OCI-LY3 (cell line): ENCODE measurements around the gene PCSK5.

Source experiments
- H2AFZ ChIP-seq: fragments of 200-600, 300-600 bp; shearing (Covaris generic); 2 replicates; pipeline ENCODE4 v1.6.0; 2014; ENCODE audit warnings: antibody characterized with exemption, low read depth, low read length
- H3K27ac ChIP-seq: fragments of 200-600, 300-600 bp; sonication (generic); 2 replicates; pipeline ENCODE4 v1.5.1; 2014; ENCODE audit warnings: mild to moderate bottlenecking, low read length, moderate library complexity, mixed read lengths
- H3K27me3 ChIP-seq: fragments of 200-600, 300-600 bp; sonication (generic); 2 replicates; pipeline ENCODE4 v1.6.1; 2014; ENCODE audit warnings: low read depth, low read length, mixed read lengths
- H3K36me3 ChIP-seq: fragments of 200-600, 300-600 bp; sonication (generic); replicated peaks from 2 replicates; pipeline ENCODE3; 2014; ENCODE audit warnings: low read depth, low read length, mixed read lengths
- H3K4me1 ChIP-seq: fragments of 300-600, 200-600 bp; sonication (generic); 2 replicates; pipeline ENCODE4 v1.6.1; 2014; ENCODE audit warnings: low read length, mixed read lengths
- H3K4me2 ChIP-seq: fragments of 200-600, 300-600 bp; sonication (generic); 2 replicates; pipeline ENCODE4 v1.6.1; 2014; ENCODE audit warnings: low read length, mixed read lengths
- H3K4me3 ChIP-seq: fragments of 300-600, 200-600 bp; sonication (generic); 2 replicates; pipeline ENCODE4 v1.5.1; 2014; ENCODE audit warnings: antibody characterized with exemption, mild to moderate bottlenecking, low read length, moderate library complexity
- H3K79me2 ChIP-seq: fragments of 300-600, 200-600 bp; shearing (Covaris generic); 2 replicates; pipeline ENCODE4 v1.6.1; 2014; ENCODE audit warnings: mild to moderate bottlenecking, low read length, mixed read lengths
- H3K9ac ChIP-seq: fragments of 300-600, 200-600 bp; shearing (Covaris generic); 2 replicates; pipeline ENCODE4 v1.6.0; 2014; ENCODE audit warnings: mild to moderate bottlenecking, low read length, moderate library complexity
- H3K9me3 ChIP-seq: fragments of 200-600, 300-600 bp; shearing (Covaris generic); 2 replicates; pipeline ENCODE4 v1.6.1; 2014; ENCODE audit warnings: low read length, mixed read lengths; ENCODE audit not compliant: insufficient read depth
- H4K20me1 ChIP-seq: fragments of 200-600, 300-600 bp; sonication (generic); 2 replicates; pipeline ENCODE4 v1.6.1; 2016; ENCODE audit warnings: low read length, mixed read lengths; ENCODE audit not compliant: insufficient read depth
- CTCF ChIP-seq: fragments of 200-600, 300-600 bp; sonication (generic); IDR thresholded peaks from 2 replicates; pipeline ENCODE4 v1.5.1; 2014; ENCODE audit warnings: antibody characterized with exemption, low read length, low read depth
- EZH2phosphoT487 ChIP-seq: fragments of 200-600 bp; shearing (Covaris generic); IDR thresholded peaks from 2 replicates; pipeline ENCODE4 v1.6.1; 2018; ENCODE audit warnings: antibody characterized with exemption, mixed run types, low read depth

The PCSK5 gene

GRCh38 chr9:76162086-76162730, 271.7 kb downstream of the PCSK5 start:
- H3K27ac ChIP-seq, result no peak overlapping the region
- no peaks in the 10 kb centered on the region for H3K9me3 ChIP-seq
- H3K79me2 ChIP-seq, result no peaks in the 10 kb centered on the region
- H3K4me3 ChIP-seq, result no peak overlapping the region
- peaks cover 20% of the 10 kb centered on the region for H3K27me3 ChIP-seq
- H3K9ac ChIP-seq, result no peak overlapping the region
- H2AFZ ChIP-seq, result no peak overlapping the region
- no peaks in the 10 kb centered on the region for H3K4me1 ChIP-seq
- H3K36me3 ChIP-seq, result no peaks in the 10 kb centered on the region
- TF ChIP-seq EZH2phosphoT487 (no peak), CTCF (no peak)
- no peak overlapping the region for H3K4me2 ChIP-seq
- no peaks in the 10 kb centered on the region for H4K20me1 ChIP-seq

- no peaks in the 10 kb centered on the region for H3K9me3 ChIP-seq
- no peaks in the 10 kb centered on the region for H3K79me2 ChIP-seq
- H3K4me3 ChIP-seq, result no peak overlapping the region
- no peaks in the 10 kb centered on the region for H3K36me3 ChIP-seq
- TF ChIP-seq CTCF (no peak), EZH2phosphoT487 (no peak)
- H3K4me2 ChIP-seq, result no peak overlapping the region
- H3K27me3 ChIP-seq, result peaks cover 25% of the 10 kb centered on the region
- H4K20me1 ChIP-seq, result no peaks in the 10 kb centered on the region
- H3K4me1 ChIP-seq, result no peaks in the 10 kb centered on the region
- no peak overlapping the region for H3K27ac ChIP-seq
- H3K9ac ChIP-seq, result no peak overlapping the region
- no peak overlapping the region for H2AFZ ChIP-seq
These were observed 272.5 kb downstream of the PCSK5 start for GRCh38 chr9:76162751-76163500.

DNA sequence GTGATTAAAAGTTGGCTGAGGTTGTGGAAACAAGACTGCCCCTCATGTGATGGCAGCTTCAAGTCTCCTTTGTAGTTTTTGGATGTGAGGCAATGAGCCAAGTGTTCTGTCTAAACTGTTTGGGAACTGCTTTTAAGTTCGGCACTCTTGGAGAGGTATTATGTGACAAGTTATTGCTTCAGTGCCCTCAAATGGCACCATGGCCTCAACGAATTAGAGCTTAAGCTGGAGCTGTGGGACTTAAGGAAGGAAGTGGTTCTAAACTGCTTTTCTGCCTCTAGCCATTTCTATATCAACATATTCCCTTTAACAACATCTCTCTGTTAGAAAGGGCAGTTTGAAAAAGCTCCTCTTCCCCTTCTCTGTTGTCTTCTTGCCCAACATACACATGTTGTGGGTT, 276.1 kb downstream of the PCSK5 start:
- Histone ChIP-seq H3K79me2 (no peaks in the 10 kb centered on the region), H3K36me3 (no peaks in the 10 kb centered on the region), H3K4me3 (no peak overlapping the region), H3K4me1 (no peaks in the 10 kb centered on the region), H3K27ac (no peak overlapping the region), H3K9ac (no peak overlapping the region), H3K27me3 (peaks cover 39% of the 10 kb centered on the region), H3K4me2 (no peak overlapping the region), H2AFZ (no peak overlapping the region), H4K20me1 (no peaks in the 10 kb centered on the region), H3K9me3 (no peaks in the 10 kb centered on the region)
- no peak for TF ChIP-seq EZH2phosphoT487
- no peak for TF ChIP-seq CTCF

DNA sequence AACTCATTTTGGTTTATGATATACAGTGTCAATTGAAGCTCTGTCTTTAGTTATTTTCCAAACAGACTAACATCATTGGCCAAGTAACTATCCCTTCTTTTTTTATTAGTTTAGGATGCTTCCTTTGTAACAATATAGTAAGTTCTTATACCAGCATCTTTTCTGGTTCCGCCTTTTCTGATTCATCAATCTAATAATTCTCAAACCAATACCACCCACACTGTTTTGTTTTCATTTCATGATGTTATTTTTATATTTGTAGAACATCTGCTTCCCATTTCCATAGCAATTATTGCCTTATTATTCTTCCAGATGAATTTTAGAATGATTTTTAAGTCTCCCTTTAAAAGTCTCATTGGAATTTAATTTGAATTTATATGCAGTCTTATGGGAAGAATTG, 285.7 kb downstream of the PCSK5 start:
- H3K4me3 ChIP-seq, result no peak overlapping the region
- no peaks in the 10 kb centered on the region for H3K4me1 ChIP-seq

More for the DNA sequence above, 285.7 kb downstream of the PCSK5 start:
- H3K36me3 ChIP-seq, result no peaks in the 10 kb centered on the region
- no peaks in the 10 kb centered on the region for H4K20me1 ChIP-seq
- H3K9me3 ChIP-seq, result no peaks in the 10 kb centered on the region
- H2AFZ ChIP-seq, result no peak overlapping the region
- no peak overlapping the region for H3K27ac ChIP-seq
- TF ChIP-seq EZH2phosphoT487 (no peak), CTCF (no peak)
- H3K4me2 ChIP-seq, result no peak overlapping the region
- H3K9ac ChIP-seq, result no peak overlapping the region
- no peaks in the 10 kb centered on the region for H3K79me2 ChIP-seq
- 0 out of 2 replicates have a peak, but pooled peaks cover 5% of the 10 kb centered on the region for H3K27me3 ChIP-seq
